ENCODE measurements around the gene VWA3B. TPM values are rescaled to one million over a fixed set of nuclear protein-coding genes. Genes with fewer than 3 reads are reported as not detected.

The VWA3B gene
- total and polyA plus RNA-seq, 2 donors from 2014 or later = 0.35 TPM; not detected in 1

GRCh38 chr2:98348066-98348561 is 261.1 kb downstream of the VWA3B start:
- Histone ChIP-seq H3K36me3 (ENCODE audit: control insufficient read depth in 2 of 3, insufficient read depth in 3 of 3, low read length in 3 of 3) (no peaks in the 10 kb centered on the region), H3K4me1 (ENCODE audit: control insufficient read depth in 2 of 3, insufficient read depth in 2 of 3, low read depth in 1 of 3, low read length in 3 of 3) (no peaks in the 10 kb centered on the region), H3K9me3 (ENCODE audit: control insufficient read depth in 2 of 3, insufficient read depth in 1 of 3, low read length in 3 of 3) (no peaks in the 10 kb centered on the region), H3K4me3 (ENCODE audit: low read length in 3 of 3) (no peak overlapping the region), H3K27ac (ENCODE audit: low read depth in 2 of 2, low read length in 2 of 2) (no peak overlapping the region), H3K9ac (ENCODE audit: low read length in 3 of 3) (no peak overlapping the region), H3K27me3 (ENCODE audit: control insufficient read depth, insufficient read depth, low read length) (peaks cover 31% of the 10 kb centered on the region)
- no peak for TF ChIP-seq CTCF (IDR thresholded peaks at IDR 0.05; ENCODE audit: borderline replicate concordance, extremely low read depth, insufficient read depth)
- peak in 2 of 5 donors; percentile 5 to 33 for DNase-seq
- intact Hi-C loops (cut with DNase I) = no loop called here
- FAIRE-seq = no peak

GRCh38 chr2:98350411-98350810 is 263.4 kb downstream of the VWA3B start:
- DNase-seq (no peak), FAIRE-seq (no peak)
- TF ChIP-seq CTCF (IDR thresholded peaks at IDR 0.05; ENCODE audit: borderline replicate concordance, extremely low read depth, insufficient read depth) = no peak
- Histone ChIP-seq H3K4me3 (ENCODE audit: low read length in 3 of 3) (no peak overlapping the region), H3K27ac (ENCODE audit: low read depth in 2 of 2, low read length in 2 of 2) (no peak overlapping the region), H3K9ac (ENCODE audit: low read length in 3 of 3) (no peak overlapping the region), H3K9me3 (ENCODE audit: control insufficient read depth in 2 of 3, insufficient read depth in 1 of 3, low read length in 3 of 3) (peaks cover 0 to 4% (median 0%) of the 10 kb centered on the region in 3 donors), H3K4me1 (ENCODE audit: control insufficient read depth in 2 of 3, insufficient read depth in 2 of 3, low read depth in 1 of 3, low read length in 3 of 3) (no peaks in the 10 kb centered on the region), H3K36me3 (ENCODE audit: control insufficient read depth in 2 of 3, insufficient read depth in 3 of 3, low read length in 3 of 3) (no peaks in the 10 kb centered on the region), H3K27me3 (ENCODE audit: control insufficient read depth, insufficient read depth, low read length) (peaks cover 30% of the 10 kb centered on the region)
- intact Hi-C loops (cut with DNase I) = no loop called here

- Histone ChIP-seq H3K9me3 (ENCODE audit: control insufficient read depth in 2 of 3, insufficient read depth in 1 of 3, low read length in 3 of 3) (peaks cover 0 to 4% (median 0%) of the 10 kb centered on the region in 3 donors), H3K4me1 (ENCODE audit: control insufficient read depth in 2 of 3, insufficient read depth in 2 of 3, low read depth in 1 of 3, low read length in 3 of 3) (no peaks in the 10 kb centered on the region), H3K36me3 (ENCODE audit: control insufficient read depth in 2 of 3, insufficient read depth in 3 of 3, low read length in 3 of 3) (no peaks in the 10 kb centered on the region), H3K27ac (ENCODE audit: low read depth in 2 of 2, low read length in 2 of 2) (no peak overlapping the region), H3K27me3 (ENCODE audit: control insufficient read depth, insufficient read depth, low read length) (no peaks in the 10 kb centered on the region), H3K4me3 (ENCODE audit: low read length in 3 of 3) (no peak overlapping the region), H3K9ac (ENCODE audit: low read length in 3 of 3) (no peak overlapping the region)
- TF ChIP-seq CTCF (IDR thresholded peaks at IDR 0.05; ENCODE audit: borderline replicate concordance, extremely low read depth, insufficient read depth) = no peak
- intact Hi-C loops (cut with DNase I) = no loop called here
- FAIRE-seq = no peak
- DNase-seq = no peak
These were observed 268.9 kb downstream of the VWA3B start for GRCh38 chr2:98355881-98356280.

GRCh38 chr2:98356729-98357128 is 269.8 kb downstream of the VWA3B start:
- Histone ChIP-seq H3K27me3 (ENCODE audit: control insufficient read depth, insufficient read depth, low read length) (no peaks in the 10 kb centered on the region), H3K9ac (ENCODE audit: low read length in 3 of 3) (no peak overlapping the region), H3K36me3 (ENCODE audit: control insufficient read depth in 2 of 3, insufficient read depth in 3 of 3, low read length in 3 of 3) (no peaks in the 10 kb centered on the region), H3K4me1 (ENCODE audit: control insufficient read depth in 2 of 3, insufficient read depth in 2 of 3, low read depth in 1 of 3, low read length in 3 of 3) (no peaks in the 10 kb centered on the region), H3K9me3 (ENCODE audit: control insufficient read depth in 2 of 3, insufficient read depth in 1 of 3, low read length in 3 of 3) (peaks cover 0 to 4% (median 0%) of the 10 kb centered on the region in 3 donors), H3K27ac (ENCODE audit: low read depth in 2 of 2, low read length in 2 of 2) (no peak overlapping the region), H3K4me3 (ENCODE audit: low read length in 3 of 3) (no peak overlapping the region)
- intact Hi-C loops (cut with DNase I) = no loop called here
- FAIRE-seq (no peak), DNase-seq (no peak)
- TF ChIP-seq CTCF (IDR thresholded peaks at IDR 0.05; ENCODE audit: borderline replicate concordance, extremely low read depth, insufficient read depth) = no peak

Data from kidney (tissue), 14 donors.